PC-3 (cell line): ENCODE data around the gene CKS1B.

Experiments used
- EZH2phosphoT487 ChIP-seq: fragments of 300-600 bp; sonication (generic); IDR thresholded peaks from 2 replicates; pipeline ENCODE4 v1.6.1; 2018; ENCODE audit warnings: mild to moderate bottlenecking, antibody characterized with exemption, low read length, borderline replicate concordance
- TF ChIP-seq, protein P1 (sequence below): fragments of 300-600 bp; sonication (generic); conservative IDR thresholded peaks from 2 replicates; pipeline ENCODE4 v1.5.1; 2017; ENCODE audit warnings: antibody characterized with exemption, low read depth, mild to moderate bottlenecking, low read length

DNA sequence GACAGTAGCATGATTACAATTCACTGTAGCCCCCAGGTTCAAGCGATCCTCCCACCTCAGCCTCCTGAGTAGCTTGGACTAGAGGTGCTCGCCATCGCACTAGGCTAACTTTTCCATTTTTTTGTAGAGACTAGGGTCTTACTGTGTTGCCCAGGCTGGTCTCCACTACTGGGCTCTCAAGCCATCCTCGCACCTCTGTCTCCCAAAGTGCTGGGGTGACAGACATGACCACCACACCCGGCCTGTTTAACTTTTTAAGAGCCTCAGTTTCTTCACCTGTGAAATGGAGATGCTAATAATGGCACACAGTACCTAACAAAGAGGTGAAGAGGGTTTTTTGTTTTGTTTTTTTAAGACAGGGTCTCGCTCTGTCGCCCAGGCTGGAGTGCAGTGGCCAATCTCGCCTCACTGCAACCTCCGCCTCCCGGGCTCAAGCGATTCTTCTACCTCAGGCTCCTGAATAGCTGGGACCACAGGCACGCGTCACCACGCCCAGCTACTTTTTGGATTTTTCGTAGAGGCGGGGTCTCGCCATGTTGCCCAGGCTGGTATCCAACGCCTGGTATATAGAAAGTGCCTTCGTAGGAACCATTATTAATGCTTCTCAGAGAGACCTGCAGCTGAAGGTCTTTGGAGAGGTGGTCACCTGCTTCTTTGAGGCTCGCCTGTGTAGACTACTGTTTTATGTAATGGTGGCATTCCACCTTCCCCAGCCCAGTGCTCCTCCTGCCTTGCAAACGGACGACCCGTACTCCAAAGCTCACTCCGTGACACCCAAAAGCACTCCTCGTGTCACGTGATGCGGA lies 38.5 kb upstream of the CKS1B start:
- TF ChIP-seq, protein P1, sequence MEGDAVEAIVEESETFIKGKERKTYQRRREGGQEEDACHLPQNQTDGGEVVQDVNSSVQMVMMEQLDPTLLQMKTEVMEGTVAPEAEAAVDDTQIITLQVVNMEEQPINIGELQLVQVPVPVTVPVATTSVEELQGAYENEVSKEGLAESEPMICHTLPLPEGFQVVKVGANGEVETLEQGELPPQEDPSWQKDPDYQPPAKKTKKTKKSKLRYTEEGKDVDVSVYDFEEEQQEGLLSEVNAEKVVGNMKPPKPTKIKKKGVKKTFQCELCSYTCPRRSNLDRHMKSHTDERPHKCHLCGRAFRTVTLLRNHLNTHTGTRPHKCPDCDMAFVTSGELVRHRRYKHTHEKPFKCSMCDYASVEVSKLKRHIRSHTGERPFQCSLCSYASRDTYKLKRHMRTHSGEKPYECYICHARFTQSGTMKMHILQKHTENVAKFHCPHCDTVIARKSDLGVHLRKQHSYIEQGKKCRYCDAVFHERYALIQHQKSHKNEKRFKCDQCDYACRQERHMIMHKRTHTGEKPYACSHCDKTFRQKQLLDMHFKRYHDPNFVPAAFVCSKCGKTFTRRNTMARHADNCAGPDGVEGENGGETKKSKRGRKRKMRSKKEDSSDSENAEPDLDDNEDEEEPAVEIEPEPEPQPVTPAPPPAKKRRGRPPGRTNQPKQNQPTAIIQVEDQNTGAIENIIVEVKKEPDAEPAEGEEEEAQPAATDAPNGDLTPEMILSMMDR, result no peak
- TF ChIP-seq EZH2phosphoT487, result no peak
